WTC11 (cell line): ENCODE measurements around the gene IQCF5.

ENCODE experiments used
- ELF4 ChIP-seq: sonication (generic); formaldehyde crosslinking; IDR thresholded peaks from 2 replicates; pipeline ENCODE4 v1.8.1; 2022; ENCODE audit warnings: low read depth, mild to moderate bottlenecking, moderate library complexity, missing genetic modification reagents
- ETV6 ChIP-seq: sonication (generic); formaldehyde crosslinking; IDR thresholded peaks from 2 replicates; pipeline ENCODE4 v1.8.1; 2022; ENCODE audit warnings: mild to moderate bottlenecking, missing genetic modification reagents
- IRF2 ChIP-seq: sonication (generic); formaldehyde crosslinking; IDR thresholded peaks from 2 replicates; pipeline ENCODE4 v1.8.0; 2022; ENCODE audit warnings: low read depth, missing genetic modification reagents, borderline replicate concordance
- NR1H2 ChIP-seq: sonication (generic); formaldehyde crosslinking; IDR thresholded peaks from 2 replicates; pipeline ENCODE4 v1.9.0; 2021; ENCODE audit warnings: mild to moderate bottlenecking, moderate library complexity, missing genetic modification reagents
- RORB ChIP-seq: fragments of 250-450 bp; sonication (Bioruptor Pico); IDR thresholded peaks from 2 replicates; pipeline ENCODE4 v1.9.0; 2021; ENCODE audit warnings: mild to moderate bottlenecking
- SP1 ChIP-seq: sonication (generic); formaldehyde crosslinking; conservative IDR thresholded peaks from 2 replicates; pipeline ENCODE4 v1.8.1; 2022; ENCODE audit warnings: missing genetic modification reagents
- ZNF416 ChIP-seq: fragments of 250-450 bp; sonication (Bioruptor Pico); IDR thresholded peaks from 2 replicates; pipeline ENCODE4 v1.9.0; 2021; ENCODE audit warnings: mild to moderate bottlenecking, inconsistent platforms
- TF ChIP-seq, protein P1 (sequence below): fragments of 200-600 bp; IDR thresholded peaks from 2 replicates; pipeline ENCODE4 v1.8.0; 2022; ENCODE audit warnings: antibody characterized with exemption
- TF ChIP-seq, protein P2 (sequence below): sonication (generic); formaldehyde crosslinking; IDR thresholded peaks from 2 replicates; pipeline ENCODE4 v1.8.0; 2022; ENCODE audit warnings: mild to moderate bottlenecking, missing genetic modification reagents
- TF ChIP-seq, protein P3 (sequence below): fragments of 250-450 bp; sonication (Bioruptor Pico); IDR thresholded peaks from 2 replicates; pipeline ENCODE4 v1.9.0; 2021; ENCODE audit warnings: mild to moderate bottlenecking
- TF ChIP-seq, protein P4 (sequence below): sonication (generic); formaldehyde crosslinking; IDR thresholded peaks from 2 replicates; pipeline ENCODE4 v1.8.0; 2022; ENCODE audit warnings: mild to moderate bottlenecking, missing genetic modification reagents
- TF ChIP-seq, protein P5 (sequence below): sonication (generic); formaldehyde crosslinking; IDR thresholded peaks from 2 replicates; pipeline ENCODE4 v1.8.1; 2023; ENCODE audit warnings: mild to moderate bottlenecking, missing genetic modification reagents, borderline replicate concordance

DNA sequence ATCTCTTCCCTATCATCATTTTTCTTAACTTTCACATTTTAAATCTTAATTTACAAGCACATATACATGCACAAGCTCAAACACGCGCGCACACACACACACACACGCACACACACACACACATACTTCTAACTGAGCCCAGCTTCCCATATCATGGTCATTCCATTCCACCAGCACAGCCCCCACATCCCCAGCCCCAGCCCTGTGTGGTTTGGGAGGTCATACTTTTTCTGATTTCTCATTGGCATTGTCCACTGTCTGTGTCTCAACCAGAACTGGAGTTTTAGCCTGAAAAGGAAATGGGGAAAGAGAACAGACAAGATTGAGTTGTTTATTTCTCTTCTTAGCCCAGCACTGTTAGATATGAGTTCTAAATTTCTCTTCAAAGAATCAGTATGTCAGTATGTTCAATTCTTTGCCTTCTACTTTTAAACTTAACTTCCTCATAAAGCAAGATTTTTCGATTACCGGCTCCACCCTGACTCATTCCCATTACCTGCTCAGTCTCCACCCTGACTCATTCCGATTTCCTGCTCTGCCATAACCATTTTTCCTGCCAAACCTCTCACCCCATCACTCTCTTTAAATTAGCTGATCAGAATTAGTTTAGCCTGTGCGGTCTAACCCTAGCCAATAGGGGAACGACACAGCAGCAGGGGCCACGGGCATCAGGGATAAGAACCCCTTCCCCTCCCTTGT, 21.4 kb upstream of the IQCF5 start:
- TF ChIP-seq, protein P1, sequence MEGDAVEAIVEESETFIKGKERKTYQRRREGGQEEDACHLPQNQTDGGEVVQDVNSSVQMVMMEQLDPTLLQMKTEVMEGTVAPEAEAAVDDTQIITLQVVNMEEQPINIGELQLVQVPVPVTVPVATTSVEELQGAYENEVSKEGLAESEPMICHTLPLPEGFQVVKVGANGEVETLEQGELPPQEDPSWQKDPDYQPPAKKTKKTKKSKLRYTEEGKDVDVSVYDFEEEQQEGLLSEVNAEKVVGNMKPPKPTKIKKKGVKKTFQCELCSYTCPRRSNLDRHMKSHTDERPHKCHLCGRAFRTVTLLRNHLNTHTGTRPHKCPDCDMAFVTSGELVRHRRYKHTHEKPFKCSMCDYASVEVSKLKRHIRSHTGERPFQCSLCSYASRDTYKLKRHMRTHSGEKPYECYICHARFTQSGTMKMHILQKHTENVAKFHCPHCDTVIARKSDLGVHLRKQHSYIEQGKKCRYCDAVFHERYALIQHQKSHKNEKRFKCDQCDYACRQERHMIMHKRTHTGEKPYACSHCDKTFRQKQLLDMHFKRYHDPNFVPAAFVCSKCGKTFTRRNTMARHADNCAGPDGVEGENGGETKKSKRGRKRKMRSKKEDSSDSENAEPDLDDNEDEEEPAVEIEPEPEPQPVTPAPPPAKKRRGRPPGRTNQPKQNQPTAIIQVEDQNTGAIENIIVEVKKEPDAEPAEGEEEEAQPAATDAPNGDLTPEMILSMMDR: no peak
- TF ChIP-seq, protein P2, sequence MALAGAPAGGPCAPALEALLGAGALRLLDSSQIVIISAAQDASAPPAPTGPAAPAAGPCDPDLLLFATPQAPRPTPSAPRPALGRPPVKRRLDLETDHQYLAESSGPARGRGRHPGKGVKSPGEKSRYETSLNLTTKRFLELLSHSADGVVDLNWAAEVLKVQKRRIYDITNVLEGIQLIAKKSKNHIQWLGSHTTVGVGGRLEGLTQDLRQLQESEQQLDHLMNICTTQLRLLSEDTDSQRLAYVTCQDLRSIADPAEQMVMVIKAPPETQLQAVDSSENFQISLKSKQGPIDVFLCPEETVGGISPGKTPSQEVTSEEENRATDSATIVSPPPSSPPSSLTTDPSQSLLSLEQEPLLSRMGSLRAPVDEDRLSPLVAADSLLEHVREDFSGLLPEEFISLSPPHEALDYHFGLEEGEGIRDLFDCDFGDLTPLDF (CRISPR knock-in tag): no peak
- TF ChIP-seq, protein P3, sequence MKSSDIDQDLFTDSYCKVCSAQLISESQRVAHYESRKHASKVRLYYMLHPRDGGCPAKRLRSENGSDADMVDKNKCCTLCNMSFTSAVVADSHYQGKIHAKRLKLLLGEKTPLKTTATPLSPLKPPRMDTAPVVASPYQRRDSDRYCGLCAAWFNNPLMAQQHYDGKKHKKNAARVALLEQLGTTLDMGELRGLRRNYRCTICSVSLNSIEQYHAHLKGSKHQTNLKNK: no peak
- no peak for TF ChIP-seq ETV6 (CRISPR knock-in tag)
- no peak for TF ChIP-seq ELF4 (CRISPR knock-in tag)
- no peak for TF ChIP-seq ZNF416 (CRISPR knock-in tag)
- TF ChIP-seq, protein P4, sequence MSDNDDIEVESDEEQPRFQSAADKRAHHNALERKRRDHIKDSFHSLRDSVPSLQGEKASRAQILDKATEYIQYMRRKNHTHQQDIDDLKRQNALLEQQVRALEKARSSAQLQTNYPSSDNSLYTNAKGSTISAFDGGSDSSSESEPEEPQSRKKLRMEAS (CRISPR knock-in tag): no peak
- TF ChIP-seq, protein P5, sequence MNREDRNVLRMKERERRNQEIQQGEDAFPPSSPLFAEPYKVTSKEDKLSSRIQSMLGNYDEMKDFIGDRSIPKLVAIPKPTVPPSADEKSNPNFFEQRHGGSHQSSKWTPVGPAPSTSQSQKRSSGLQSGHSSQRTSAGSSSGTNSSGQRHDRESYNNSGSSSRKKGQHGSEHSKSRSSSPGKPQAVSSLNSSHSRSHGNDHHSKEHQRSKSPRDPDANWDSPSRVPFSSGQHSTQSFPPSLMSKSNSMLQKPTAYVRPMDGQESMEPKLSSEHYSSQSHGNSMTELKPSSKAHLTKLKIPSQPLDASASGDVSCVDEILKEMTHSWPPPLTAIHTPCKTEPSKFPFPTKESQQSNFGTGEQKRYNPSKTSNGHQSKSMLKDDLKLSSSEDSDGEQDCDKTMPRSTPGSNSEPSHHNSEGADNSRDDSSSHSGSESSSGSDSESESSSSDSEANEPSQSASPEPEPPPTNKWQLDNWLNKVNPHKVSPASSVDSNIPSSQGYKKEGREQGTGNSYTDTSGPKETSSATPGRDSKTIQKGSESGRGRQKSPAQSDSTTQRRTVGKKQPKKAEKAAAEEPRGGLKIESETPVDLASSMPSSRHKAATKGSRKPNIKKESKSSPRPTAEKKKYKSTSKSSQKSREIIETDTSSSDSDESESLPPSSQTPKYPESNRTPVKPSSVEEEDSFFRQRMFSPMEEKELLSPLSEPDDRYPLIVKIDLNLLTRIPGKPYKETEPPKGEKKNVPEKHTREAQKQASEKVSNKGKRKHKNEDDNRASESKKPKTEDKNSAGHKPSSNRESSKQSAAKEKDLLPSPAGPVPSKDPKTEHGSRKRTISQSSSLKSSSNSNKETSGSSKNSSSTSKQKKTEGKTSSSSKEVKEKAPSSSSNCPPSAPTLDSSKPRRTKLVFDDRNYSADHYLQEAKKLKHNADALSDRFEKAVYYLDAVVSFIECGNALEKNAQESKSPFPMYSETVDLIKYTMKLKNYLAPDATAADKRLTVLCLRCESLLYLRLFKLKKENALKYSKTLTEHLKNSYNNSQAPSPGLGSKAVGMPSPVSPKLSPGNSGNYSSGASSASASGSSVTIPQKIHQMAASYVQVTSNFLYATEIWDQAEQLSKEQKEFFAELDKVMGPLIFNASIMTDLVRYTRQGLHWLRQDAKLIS: no peak
- TF ChIP-seq IRF2 (CRISPR knock-in tag): no peak
- no peak for TF ChIP-seq NR1H2
- TF ChIP-seq RORB (CRISPR knock-in tag): no peak
- TF ChIP-seq SP1: no peak
